ENCODE data around the gene MAG.

Gene MAG

DNA sequence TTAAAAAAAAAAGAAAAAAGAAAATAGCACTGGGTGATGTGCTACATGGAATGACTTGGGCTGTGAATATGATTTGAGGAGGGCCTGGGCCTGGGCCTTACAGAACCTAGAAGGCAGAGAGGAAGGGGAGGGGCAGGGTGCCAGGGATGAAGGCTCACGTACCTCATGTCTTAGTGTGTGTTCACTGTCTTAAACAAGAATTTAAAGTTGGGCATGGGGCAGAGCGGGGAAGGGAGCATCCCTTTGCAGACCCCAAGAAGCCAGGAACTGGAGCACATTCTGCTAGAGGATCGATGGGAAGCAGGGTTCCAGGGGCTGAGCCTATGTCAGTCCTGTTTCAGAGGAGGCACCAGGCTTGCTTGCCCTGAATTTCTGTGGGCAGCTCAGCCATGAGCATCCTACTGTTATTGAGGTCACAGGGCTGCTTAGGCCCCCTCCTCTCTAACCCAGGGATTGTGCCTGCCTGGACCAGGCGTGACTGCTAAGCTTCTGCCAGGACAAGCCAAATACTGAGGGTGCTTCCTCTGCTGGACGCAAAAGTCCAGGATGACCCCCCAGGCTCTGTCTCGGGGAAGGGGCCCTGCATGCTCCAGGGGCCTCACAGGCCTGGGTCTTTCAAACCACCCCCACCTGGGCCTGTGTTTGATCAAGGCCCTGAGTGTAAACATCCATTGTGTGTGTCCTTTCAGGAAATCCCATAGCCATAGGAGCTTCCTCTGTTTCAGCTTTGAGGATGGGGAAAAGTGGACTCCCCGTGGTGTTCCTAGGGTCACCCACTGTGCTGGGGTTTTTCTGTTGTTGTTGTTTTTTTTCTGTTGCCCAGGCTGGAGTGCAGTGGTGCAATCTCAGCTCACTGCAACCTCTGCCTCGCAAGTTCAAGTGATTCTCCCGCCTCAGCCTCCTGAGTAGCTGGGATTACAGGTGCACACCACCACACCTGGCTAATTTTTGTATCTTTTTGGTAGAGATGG lies 38.4 kb upstream of the MAG start:
- Histone ChIP-seq H3K4me2 (ENCODE audit: low read length) (no peak overlapping the region), H2AFZ (ENCODE audit: insufficient read depth, low read length, poor library complexity) (no peak overlapping the region), H3K4me3 (ENCODE audit: low read depth, low read length) (no peak overlapping the region), H3K14ac (ENCODE audit: low read length) (no peak overlapping the region), H3K9me3 (ENCODE audit: insufficient read depth, low read depth, low read length) (no peaks in the 10 kb centered on the region), H4K12ac (ENCODE audit: low read depth, low read length) (no peak overlapping the region), H2BK12ac (ENCODE audit: low read length) (no peak overlapping the region), H3K27me3 (ENCODE audit: insufficient read depth, low read length) (no peaks in the 10 kb centered on the region), H4K91ac (ENCODE audit: low read depth, low read length) (no peak overlapping the region), H3K36me3 (ENCODE audit: control insufficient read depth in 1 of 2, insufficient read depth in 2 of 2, low read length in 2 of 2) (peaks cover 38 to 42% of the 10 kb centered on the region in 2 experiments), H3K4ac (ENCODE audit: low read depth, low read length) (no peak overlapping the region), H3K79me1 (ENCODE audit: low read length) (peaks cover 8% of the 10 kb centered on the region), H3K9ac (ENCODE audit: low read length) (no peak overlapping the region), H3K79me2 (ENCODE audit: control insufficient read depth, insufficient read depth, low read length, poor library complexity) (peaks cover 15% of the 10 kb centered on the region), H3K18ac (ENCODE audit: low read length) (peak overlapping the region; percentile 21), H3K4me1 (ENCODE audit: control insufficient read depth in 1 of 2, insufficient read depth in 2 of 2, low read length in 2 of 2) (peaks cover 14 to 15% of the 10 kb centered on the region in 2 experiments), H3K23ac (ENCODE audit: low read length) (no peak overlapping the region), H2AK5ac (ENCODE audit: low read length) (no peak overlapping the region), H2BK120ac (ENCODE audit: insufficient read depth, low read length, poor library complexity) (no peak overlapping the region), H4K8ac (ENCODE audit: low read depth, low read length) (no peak overlapping the region), H3K27ac (ENCODE audit: low read depth, low read length) (no peak overlapping the region), H2BK5ac (ENCODE audit: low read depth, low read length, poor library complexity) (no peak overlapping the region)
- WGBS (ENCODE audit: extremely low coverage, insufficient coverage, insufficient read length), result no CpG with 5 or more reads among the region's 9 CpGs
- no peak for DNase-seq

DNA sequence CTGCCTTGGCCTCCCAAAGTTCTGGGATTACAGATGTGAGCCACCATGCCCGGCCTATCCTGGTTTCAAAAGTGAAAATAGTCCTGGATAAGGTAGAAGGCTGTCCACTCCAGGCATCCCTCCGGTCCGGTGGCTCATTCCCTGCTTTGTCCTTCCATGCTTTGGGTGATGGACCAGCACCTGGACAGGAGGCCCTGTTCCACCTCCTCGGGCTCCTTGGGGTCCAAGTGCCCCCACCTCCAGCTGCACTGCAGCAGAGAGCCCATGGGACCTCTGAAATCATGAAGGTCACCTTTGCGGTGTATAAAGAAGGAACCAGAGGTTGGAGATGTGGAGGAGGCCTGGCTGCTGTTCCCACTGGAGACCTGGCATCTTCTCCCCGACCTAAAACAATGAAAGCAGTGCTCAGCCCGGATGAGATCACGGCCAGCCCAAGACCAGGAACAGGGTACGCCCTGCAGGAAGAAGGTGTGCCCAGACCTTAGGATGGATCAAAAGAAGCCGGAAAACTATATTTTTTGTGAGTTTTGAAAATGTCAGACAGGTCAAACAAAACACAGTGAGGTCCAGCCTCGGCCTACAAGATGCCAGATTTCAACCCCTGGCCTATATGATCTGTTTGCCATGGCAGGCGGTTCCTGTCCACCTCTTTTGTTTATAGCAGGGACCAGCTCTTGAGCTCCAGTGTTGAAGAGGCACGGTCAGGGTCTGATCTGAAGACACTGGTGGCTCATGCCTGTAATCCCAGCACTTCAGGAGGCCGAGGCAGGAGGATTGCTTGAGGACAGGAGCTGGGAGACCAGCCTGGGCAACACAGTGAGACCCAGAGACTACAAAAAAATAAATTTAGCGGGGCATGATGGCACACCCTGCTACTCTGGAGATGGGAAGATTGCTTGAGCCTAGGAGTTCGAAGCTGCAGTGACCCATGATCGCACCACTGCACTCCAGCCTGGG lies 37.3 kb upstream of the MAG start:
- Histone ChIP-seq H2BK5ac (ENCODE audit: low read depth, low read length, poor library complexity) (no peak overlapping the region), H4K91ac (ENCODE audit: low read depth, low read length) (no peak overlapping the region), H2BK12ac (ENCODE audit: low read length) (no peak overlapping the region), H3K36me3 (ENCODE audit: control insufficient read depth in 1 of 2, insufficient read depth in 2 of 2, low read length in 2 of 2) (peaks cover 45 to 48% of the 10 kb centered on the region in 2 experiments), H3K9ac (ENCODE audit: low read length) (no peak overlapping the region), H4K12ac (ENCODE audit: low read depth, low read length) (no peak overlapping the region), H3K9me3 (ENCODE audit: insufficient read depth, low read depth, low read length) (no peaks in the 10 kb centered on the region), H3K79me1 (ENCODE audit: low read length) (no peaks in the 10 kb centered on the region), H2AFZ (ENCODE audit: insufficient read depth, low read length, poor library complexity) (no peak overlapping the region), H3K23ac (ENCODE audit: low read length) (no peak overlapping the region), H3K79me2 (ENCODE audit: control insufficient read depth, insufficient read depth, low read length, poor library complexity) (peaks cover 7% of the 10 kb centered on the region), H3K4me3 (ENCODE audit: low read depth, low read length) (no peak overlapping the region), H2AK5ac (ENCODE audit: low read length) (no peak overlapping the region), H3K4me2 (ENCODE audit: low read length) (no peak overlapping the region), H2BK120ac (ENCODE audit: insufficient read depth, low read length, poor library complexity) (no peak overlapping the region), H4K8ac (ENCODE audit: low read depth, low read length) (no peak overlapping the region), H3K4ac (ENCODE audit: low read depth, low read length) (no peak overlapping the region), H3K27me3 (ENCODE audit: insufficient read depth, low read length) (no peaks in the 10 kb centered on the region), H3K18ac (ENCODE audit: low read length) (no peak overlapping the region), H3K14ac (ENCODE audit: low read length) (no peak overlapping the region), H3K4me1 (ENCODE audit: control insufficient read depth in 1 of 2, insufficient read depth in 2 of 2, low read length in 2 of 2) (peaks cover 13 to 14% of the 10 kb centered on the region in 2 experiments), H3K27ac (ENCODE audit: low read depth, low read length) (no peak overlapping the region)
- WGBS (ENCODE audit: extremely low coverage, insufficient coverage, insufficient read length), result no CpG with 5 or more reads among the region's 17 CpGs
- DNase-seq, result no peak

DNA sequence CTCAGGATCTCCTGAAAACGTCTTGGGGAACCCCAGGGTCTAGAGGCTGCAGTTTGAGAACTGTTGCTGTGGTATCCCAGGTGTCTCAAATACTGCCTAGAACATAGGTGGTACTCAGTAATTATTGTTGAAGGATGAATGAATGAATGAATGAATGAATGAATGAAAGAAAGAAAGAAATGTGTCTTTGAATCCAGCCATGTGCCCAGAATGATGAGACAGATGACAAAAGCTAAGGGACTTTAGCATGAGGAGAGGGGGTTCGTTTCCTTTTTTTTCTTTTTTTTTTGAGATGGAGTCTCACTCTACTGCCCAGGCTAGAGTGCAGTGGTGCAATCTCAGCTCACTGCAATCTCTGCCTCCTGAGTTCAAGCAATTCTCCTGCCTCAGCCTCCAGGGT lies 35.4 kb upstream of the MAG start:
- no CpG with 5 or more reads among the region's 2 CpGs for WGBS (ENCODE audit: extremely low coverage, insufficient coverage, insufficient read length)

DNA sequence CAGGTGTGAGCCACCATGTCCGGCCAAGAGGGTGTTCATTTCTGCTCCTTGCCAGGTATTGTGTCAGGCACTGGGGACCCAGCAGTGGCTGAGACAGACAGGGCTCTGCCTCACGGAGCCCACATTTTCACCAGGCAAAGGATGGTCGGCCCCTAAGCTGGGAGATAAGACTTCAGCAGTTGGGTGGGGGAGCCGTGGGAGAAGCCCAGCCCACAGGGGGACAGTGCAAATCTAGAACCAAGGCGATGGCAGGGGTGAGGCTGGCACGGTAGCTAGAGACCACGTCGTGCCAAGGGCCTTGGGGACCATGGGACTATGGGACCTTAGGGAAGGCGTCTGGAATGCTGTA lies 34.9 kb upstream of the MAG start:
- no peak overlapping the region for H4K12ac ChIP-seq (ENCODE audit: low read depth, low read length)
- no peak overlapping the region for H2AK5ac ChIP-seq (ENCODE audit: low read length)
- no peak overlapping the region for H2BK12ac ChIP-seq (ENCODE audit: low read length)
- no peak overlapping the region for H3K27ac ChIP-seq (ENCODE audit: low read depth, low read length)
- H3K9ac ChIP-seq (ENCODE audit: low read length), result no peak overlapping the region
- no peak overlapping the region for H3K18ac ChIP-seq (ENCODE audit: low read length)
- H3K27me3 ChIP-seq (ENCODE audit: insufficient read depth, low read length), result no peaks in the 10 kb centered on the region
- no peak overlapping the region for H2BK5ac ChIP-seq (ENCODE audit: low read depth, low read length, poor library complexity)
- H3K4ac ChIP-seq (ENCODE audit: low read depth, low read length), result no peak overlapping the region
- H3K79me1 ChIP-seq (ENCODE audit: low read length), result no peaks in the 10 kb centered on the region
- no peak overlapping the region for H2AFZ ChIP-seq (ENCODE audit: insufficient read depth, low read length, poor library complexity)
- no peak overlapping the region for H4K8ac ChIP-seq (ENCODE audit: low read depth, low read length)
- no peak for DNase-seq
- H3K23ac ChIP-seq (ENCODE audit: low read length), result no peak overlapping the region
- H2BK120ac ChIP-seq (ENCODE audit: insufficient read depth, low read length, poor library complexity), result no peak overlapping the region
- no CpG with 5 or more reads among the region's 9 CpGs for whole genome bisulfite sequencing (ENCODE audit: extremely low coverage, insufficient coverage, insufficient read length)
- no peak overlapping the region for H3K4me2 ChIP-seq (ENCODE audit: low read length)
- H3K4me1 ChIP-seq (ENCODE audit: control insufficient read depth in 1 of 2, insufficient read depth in 2 of 2, low read length in 2 of 2), result peaks cover 4 to 5% of the 10 kb centered on the region in 2 experiments
- H3K14ac ChIP-seq (ENCODE audit: low read length), result no peak overlapping the region
- H3K79me2 ChIP-seq (ENCODE audit: control insufficient read depth, insufficient read depth, low read length, poor library complexity), result no peaks in the 10 kb centered on the region
- H3K36me3 ChIP-seq (ENCODE audit: control insufficient read depth in 1 of 2, insufficient read depth in 2 of 2, low read length in 2 of 2), result peaks cover 45 to 48% of the 10 kb centered on the region in 2 experiments
- no peak overlapping the region for H3K4me3 ChIP-seq (ENCODE audit: low read depth, low read length)
- H3K9me3 ChIP-seq (ENCODE audit: insufficient read depth, low read depth, low read length), result no peaks in the 10 kb centered on the region
- H4K91ac ChIP-seq (ENCODE audit: low read depth, low read length), result no peak overlapping the region

More for the DNA sequence above, 35.4 kb upstream of the MAG start:
- Histone ChIP-seq H2AFZ (ENCODE audit: insufficient read depth, low read length, poor library complexity) (no peak overlapping the region), H3K27me3 (ENCODE audit: insufficient read depth, low read length) (no peaks in the 10 kb centered on the region), H3K79me2 (ENCODE audit: control insufficient read depth, insufficient read depth, low read length, poor library complexity) (no peaks in the 10 kb centered on the region), H3K27ac (ENCODE audit: low read depth, low read length) (no peak overlapping the region), H2BK120ac (ENCODE audit: insufficient read depth, low read length, poor library complexity) (no peak overlapping the region), H4K12ac (ENCODE audit: low read depth, low read length) (no peak overlapping the region), H3K79me1 (ENCODE audit: low read length) (no peaks in the 10 kb centered on the region), H3K4ac (ENCODE audit: low read depth, low read length) (no peak overlapping the region), H3K18ac (ENCODE audit: low read length) (no peak overlapping the region), H4K8ac (ENCODE audit: low read depth, low read length) (no peak overlapping the region), H2BK5ac (ENCODE audit: low read depth, low read length, poor library complexity) (no peak overlapping the region), H3K36me3 (ENCODE audit: control insufficient read depth in 1 of 2, insufficient read depth in 2 of 2, low read length in 2 of 2) (peaks cover 42 to 44% of the 10 kb centered on the region in 2 experiments), H3K14ac (ENCODE audit: low read length) (no peak overlapping the region), H2AK5ac (ENCODE audit: low read length) (no peak overlapping the region), H3K4me3 (ENCODE audit: low read depth, low read length) (no peak overlapping the region), H3K4me1 (ENCODE audit: control insufficient read depth in 1 of 2, insufficient read depth in 2 of 2, low read length in 2 of 2) (peaks cover 4 to 5% of the 10 kb centered on the region in 2 experiments), H3K4me2 (ENCODE audit: low read length) (no peak overlapping the region), H3K23ac (ENCODE audit: low read length) (no peak overlapping the region), H2BK12ac (ENCODE audit: low read length) (no peak overlapping the region), H4K91ac (ENCODE audit: low read depth, low read length) (no peak overlapping the region), H3K9ac (ENCODE audit: low read length) (no peak overlapping the region), H3K9me3 (ENCODE audit: insufficient read depth, low read depth, low read length) (no peaks in the 10 kb centered on the region)
- DNase-seq, result no peak
